Panc1 (cell line): ENCODE data around the gene ETFRF1.

Experiments used
- POLR2AphosphoS5 ChIP-seq: IDR thresholded peaks from 2 replicates; pipeline ENCODE4 v1.6.1; 2012; ENCODE audit warnings: mild to moderate bottlenecking, low read depth, low read length, moderate library complexity
- SIN3A ChIP-seq: IDR thresholded peaks from 2 replicates; pipeline ENCODE4 v1.6.1; 2012; ENCODE audit warnings: low read depth, mild to moderate bottlenecking, low read length, moderate library complexity, borderline replicate concordance; ENCODE audit not compliant: insufficient read depth
- TCF7L2 ChIP-seq: IDR thresholded peaks from 2 replicates; pipeline ENCODE4 v1.6.1; 2011; ENCODE audit warnings: mild to moderate bottlenecking, low read depth, low read length, inconsistent platforms
- TF ChIP-seq, protein P1 (sequence below): fragments of 450-650 bp; IDR thresholded peaks from 2 replicates; pipeline ENCODE4 v1.5.1; 2017; ENCODE audit warnings: mild to moderate bottlenecking

DNA sequence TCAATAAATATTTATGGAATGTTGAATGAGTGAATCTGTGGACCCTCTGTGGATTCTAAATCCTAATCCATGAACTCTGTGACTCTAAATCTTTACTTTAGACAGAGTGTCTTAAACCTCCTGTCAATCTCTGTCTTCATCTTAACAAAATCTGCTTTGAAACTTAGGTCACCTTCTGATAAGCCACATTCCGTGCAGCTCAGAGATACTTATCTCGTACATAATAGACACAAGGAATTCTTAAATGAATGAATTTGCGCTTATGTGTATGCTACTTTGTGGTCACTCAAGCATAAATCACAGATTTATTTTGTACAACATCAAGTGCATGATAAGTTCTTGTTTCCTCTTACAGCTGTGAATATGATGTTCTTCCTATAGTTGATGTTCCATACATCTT lies 57.9 kb downstream of the ETFRF1 start:
- TF ChIP-seq, protein P1, sequence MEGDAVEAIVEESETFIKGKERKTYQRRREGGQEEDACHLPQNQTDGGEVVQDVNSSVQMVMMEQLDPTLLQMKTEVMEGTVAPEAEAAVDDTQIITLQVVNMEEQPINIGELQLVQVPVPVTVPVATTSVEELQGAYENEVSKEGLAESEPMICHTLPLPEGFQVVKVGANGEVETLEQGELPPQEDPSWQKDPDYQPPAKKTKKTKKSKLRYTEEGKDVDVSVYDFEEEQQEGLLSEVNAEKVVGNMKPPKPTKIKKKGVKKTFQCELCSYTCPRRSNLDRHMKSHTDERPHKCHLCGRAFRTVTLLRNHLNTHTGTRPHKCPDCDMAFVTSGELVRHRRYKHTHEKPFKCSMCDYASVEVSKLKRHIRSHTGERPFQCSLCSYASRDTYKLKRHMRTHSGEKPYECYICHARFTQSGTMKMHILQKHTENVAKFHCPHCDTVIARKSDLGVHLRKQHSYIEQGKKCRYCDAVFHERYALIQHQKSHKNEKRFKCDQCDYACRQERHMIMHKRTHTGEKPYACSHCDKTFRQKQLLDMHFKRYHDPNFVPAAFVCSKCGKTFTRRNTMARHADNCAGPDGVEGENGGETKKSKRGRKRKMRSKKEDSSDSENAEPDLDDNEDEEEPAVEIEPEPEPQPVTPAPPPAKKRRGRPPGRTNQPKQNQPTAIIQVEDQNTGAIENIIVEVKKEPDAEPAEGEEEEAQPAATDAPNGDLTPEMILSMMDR, result no peak
- TF ChIP-seq TCF7L2, result no peak
- TF ChIP-seq POLR2AphosphoS5, result no peak
- TF ChIP-seq SIN3A, result no peak
